Measurements from ENCODE around the gene PPP2R5E.

DNA sequence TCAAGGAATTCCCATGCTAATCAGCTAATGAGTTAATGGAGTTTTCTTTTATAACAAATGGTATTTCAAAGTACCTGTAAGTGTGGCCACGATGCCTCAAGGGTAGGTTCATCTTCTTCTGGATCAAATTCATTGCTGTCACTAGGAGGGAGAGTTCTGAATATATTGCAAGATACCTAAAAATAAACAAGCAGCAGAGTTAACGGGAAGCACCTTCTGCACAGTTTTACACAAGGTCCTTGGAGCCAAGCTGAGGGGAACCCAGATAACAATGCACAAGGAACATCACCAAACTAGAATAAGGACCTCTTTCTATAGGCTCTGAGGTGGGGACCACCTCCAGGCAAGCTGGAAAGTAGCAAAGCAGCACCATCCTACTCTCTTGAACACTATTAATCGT is 121.3 kb downstream of the PPP2R5E start:
- TF ChIP-seq, protein P1, sequence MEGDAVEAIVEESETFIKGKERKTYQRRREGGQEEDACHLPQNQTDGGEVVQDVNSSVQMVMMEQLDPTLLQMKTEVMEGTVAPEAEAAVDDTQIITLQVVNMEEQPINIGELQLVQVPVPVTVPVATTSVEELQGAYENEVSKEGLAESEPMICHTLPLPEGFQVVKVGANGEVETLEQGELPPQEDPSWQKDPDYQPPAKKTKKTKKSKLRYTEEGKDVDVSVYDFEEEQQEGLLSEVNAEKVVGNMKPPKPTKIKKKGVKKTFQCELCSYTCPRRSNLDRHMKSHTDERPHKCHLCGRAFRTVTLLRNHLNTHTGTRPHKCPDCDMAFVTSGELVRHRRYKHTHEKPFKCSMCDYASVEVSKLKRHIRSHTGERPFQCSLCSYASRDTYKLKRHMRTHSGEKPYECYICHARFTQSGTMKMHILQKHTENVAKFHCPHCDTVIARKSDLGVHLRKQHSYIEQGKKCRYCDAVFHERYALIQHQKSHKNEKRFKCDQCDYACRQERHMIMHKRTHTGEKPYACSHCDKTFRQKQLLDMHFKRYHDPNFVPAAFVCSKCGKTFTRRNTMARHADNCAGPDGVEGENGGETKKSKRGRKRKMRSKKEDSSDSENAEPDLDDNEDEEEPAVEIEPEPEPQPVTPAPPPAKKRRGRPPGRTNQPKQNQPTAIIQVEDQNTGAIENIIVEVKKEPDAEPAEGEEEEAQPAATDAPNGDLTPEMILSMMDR (IDR thresholded peaks at IDR 0.05) = no peak
- no peak for TF ChIP-seq POLR2A (IDR thresholded peaks at IDR 0.05)
- no peak for TF ChIP-seq EP300 (IDR thresholded peaks at IDR 0.05)

Measured in suprapubic skin (tissue), 3 donors.